Hepatocyte (in vitro differentiated cells): ENCODE data around the gene DDTL. TPM values are rescaled to one million over a fixed set of nuclear protein-coding genes. Genes with fewer than 3 reads are reported as not detected.
"Not testable (repeated sequence)": the region's sequence is repeated elsewhere in the genome, so short reads cannot be mapped to it uniquely, and the experiment has no call there.

ENCODE experiments used
- DNase-seq: peaks from one replicate; pipeline ENCODE4 v3.0.0-alpha.2; 2016; ENCODE audit warnings: low spot score
- H2AFZ ChIP-seq: fragments of 200-600 bp; sonication (generic); 2 replicates; pipeline ENCODE4 v1.6.0; 2016; ENCODE audit warnings: antibody characterized with exemption, mild to moderate bottlenecking
- H3K27ac ChIP-seq: fragments of 200-600 bp; sonication (generic); 2 replicates; pipeline ENCODE4 v1.5.1; 2016; ENCODE audit warnings: mild to moderate bottlenecking
- H3K27me3 ChIP-seq: fragments of 200-600 bp; sonication (generic); 2 replicates; pipeline ENCODE4 v1.6.1; 2016
- H3K36me3 ChIP-seq: fragments of 200-600 bp; sonication (generic); replicated peaks from 2 replicates; pipeline ENCODE4 v1.5.1; 2016; ENCODE audit warnings: low read depth; ENCODE audit not compliant: insufficient read depth
- H3K4me1 ChIP-seq: fragments of 200-600 bp; sonication (generic); 2 replicates; pipeline ENCODE4 v1.5.1; 2016; ENCODE audit warnings: mild to moderate bottlenecking, moderate library complexity; ENCODE audit not compliant: insufficient read depth
- H3K4me2 ChIP-seq: fragments of 200-600 bp; sonication (generic); 2 replicates; pipeline ENCODE4 v1.6.0; 2016
- H3K4me3 ChIP-seq: fragments of 200-600 bp; sonication (generic); 2 replicates; pipeline ENCODE4 v1.5.1; 2016; ENCODE audit warnings: mild to moderate bottlenecking
- H3K79me2 ChIP-seq: fragments of 200-600 bp; sonication (generic); 2 replicates; pipeline ENCODE4 v1.6.0; 2017; ENCODE audit warnings: mild to moderate bottlenecking
- H3K9me2 ChIP-seq: fragments of 200-600 bp; sonication (generic); replicated peaks from 2 replicates; pipeline ENCODE4 v1.6.0; 2017; ENCODE audit warnings: mild to moderate bottlenecking; ENCODE audit not compliant: insufficient read depth
- H3K9me3 ChIP-seq: fragments of 200-600 bp; sonication (generic); 2 replicates; pipeline ENCODE4 v1.5.1; 2016; ENCODE audit warnings: low read depth, mild to moderate bottlenecking
- H4K20me1 ChIP-seq: fragments of 200-600 bp; sonication (generic); 2 replicates; pipeline ENCODE4 v1.6.0; 2016; ENCODE audit warnings: mild to moderate bottlenecking; ENCODE audit not compliant: insufficient read depth, poor library complexity, severe bottlenecking
- EZH2 ChIP-seq: fragments of 200-600 bp; sonication (generic); IDR thresholded peaks from 2 replicates; pipeline ENCODE4 v1.6.1; 2016; ENCODE audit warnings: antibody characterized with exemption, mild to moderate bottlenecking, borderline replicate concordance
- EZH2phosphoT487 ChIP-seq: fragments of 200-600 bp; sonication (generic); IDR thresholded peaks from one replicate; pipeline ENCODE4 v1.6.1; 2018; ENCODE audit warnings: antibody characterized with exemption, mild to moderate bottlenecking, low read depth, moderate library complexity; ENCODE audit not compliant: unreplicated experiment, severe bottlenecking
- WGBS: methylation state at CpG from one replicate; pipeline ENCODE4 v1.1.6; 2016; ENCODE audit warnings: low lambda C conversion rate; ENCODE audit errors: missing lambda C conversion rate; 5-methylcytosine and 5-hydroxymethylcytosine counted together
- polyA plus RNA-seq: library from polyadenylated mRNA; unstranded; fragments of >200 nt; fragmentation: Nextera tagmentation; extraction: Ambion mirVana; gene quantifications from 2 replicates; pipeline ENCODE4 v1.2.1, GENCODE V29; 2016
- total RNA-seq: library from RNA; depleted of rRNA; stranded (reverse); fragments of >200 nt; gene quantifications from 2 replicates; pipeline ENCODE4 v1.2.3, GENCODE V29; 2014
- TF ChIP-seq, protein P1 (sequence below): fragments of 200-600 bp; sonication (generic); IDR thresholded peaks from 2 replicates; pipeline ENCODE4 v1.5.1; 2016; ENCODE audit warnings: antibody characterized with exemption, mild to moderate bottlenecking; ENCODE audit not compliant: poor library complexity

The DDTL gene
- total and polyA plus RNA-seq, 2 experiments from 2014 or later, result 4.7 TPM; not detected in 1

DNA sequence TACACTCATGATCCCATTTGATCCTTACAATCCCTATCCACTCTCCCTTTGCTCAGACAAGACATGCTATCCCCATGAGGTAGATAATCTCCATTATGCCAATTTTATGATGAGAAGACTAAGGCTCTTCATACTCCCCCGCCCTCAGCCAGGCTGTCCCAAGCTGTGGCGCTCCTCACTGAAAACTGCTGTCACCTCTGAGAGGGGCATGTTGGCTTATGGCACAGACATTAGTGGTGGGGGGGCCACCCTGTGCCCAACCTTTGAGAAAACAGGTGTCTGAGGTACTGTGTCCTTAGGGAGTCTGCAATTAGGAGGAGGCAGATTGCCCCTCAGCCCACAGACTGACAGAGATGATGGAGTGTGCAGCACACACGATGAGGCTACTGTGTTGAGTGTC, 2.4 kb downstream of the DDTL start:
- Histone ChIP-seq H3K4me2 (no peak overlapping the region), H4K20me1 (peaks cover 3% of the 10 kb centered on the region), H3K9me3 (no peaks in the 10 kb centered on the region), H3K27ac (no peak overlapping the region), H3K27me3 (no peaks in the 10 kb centered on the region), H3K4me3 (no peak overlapping the region), H3K4me1 (no peaks in the 10 kb centered on the region), H2AFZ (no peak overlapping the region), H3K79me2 (no peaks in the 10 kb centered on the region), H3K36me3 (no peaks in the 10 kb centered on the region), H3K9me2 (no peaks in the 10 kb centered on the region)
- no peak for DNase-seq
- 95% methylated on average over 3 of the region's 3 CpGs for WGBS
- TF ChIP-seq EZH2 (no peak), EZH2phosphoT487 (no peak)
- TF ChIP-seq, protein P1, sequence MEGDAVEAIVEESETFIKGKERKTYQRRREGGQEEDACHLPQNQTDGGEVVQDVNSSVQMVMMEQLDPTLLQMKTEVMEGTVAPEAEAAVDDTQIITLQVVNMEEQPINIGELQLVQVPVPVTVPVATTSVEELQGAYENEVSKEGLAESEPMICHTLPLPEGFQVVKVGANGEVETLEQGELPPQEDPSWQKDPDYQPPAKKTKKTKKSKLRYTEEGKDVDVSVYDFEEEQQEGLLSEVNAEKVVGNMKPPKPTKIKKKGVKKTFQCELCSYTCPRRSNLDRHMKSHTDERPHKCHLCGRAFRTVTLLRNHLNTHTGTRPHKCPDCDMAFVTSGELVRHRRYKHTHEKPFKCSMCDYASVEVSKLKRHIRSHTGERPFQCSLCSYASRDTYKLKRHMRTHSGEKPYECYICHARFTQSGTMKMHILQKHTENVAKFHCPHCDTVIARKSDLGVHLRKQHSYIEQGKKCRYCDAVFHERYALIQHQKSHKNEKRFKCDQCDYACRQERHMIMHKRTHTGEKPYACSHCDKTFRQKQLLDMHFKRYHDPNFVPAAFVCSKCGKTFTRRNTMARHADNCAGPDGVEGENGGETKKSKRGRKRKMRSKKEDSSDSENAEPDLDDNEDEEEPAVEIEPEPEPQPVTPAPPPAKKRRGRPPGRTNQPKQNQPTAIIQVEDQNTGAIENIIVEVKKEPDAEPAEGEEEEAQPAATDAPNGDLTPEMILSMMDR, result no peak

- no peak overlapping the region for H3K4me2 ChIP-seq
- H3K4me3 ChIP-seq, result no peak overlapping the region
- H3K79me2 ChIP-seq, result no peaks in the 10 kb centered on the region
- no peak overlapping the region for H3K27ac ChIP-seq
- no peaks in the 10 kb centered on the region for H3K27me3 ChIP-seq
- peaks cover 3% of the 10 kb centered on the region for H4K20me1 ChIP-seq
- H3K9me3 ChIP-seq, result no peaks in the 10 kb centered on the region
- no peaks in the 10 kb centered on the region for H3K9me2 ChIP-seq
- TF ChIP-seq EZH2phosphoT487, result no peak
- TF ChIP-seq, protein P1, result no peak
- no peak for TF ChIP-seq EZH2
- DNase-seq, result no peak
- H2AFZ ChIP-seq, result no peak overlapping the region
- H3K36me3 ChIP-seq, result no peaks in the 10 kb centered on the region
- WGBS, result 98% methylated on average over 5 of the region's 5 CpGs
- no peaks in the 10 kb centered on the region for H3K4me1 ChIP-seq
Measured at GRCh38 chr22:23970201-23970641, 3.5 kb downstream of the DDTL start.

DNA sequence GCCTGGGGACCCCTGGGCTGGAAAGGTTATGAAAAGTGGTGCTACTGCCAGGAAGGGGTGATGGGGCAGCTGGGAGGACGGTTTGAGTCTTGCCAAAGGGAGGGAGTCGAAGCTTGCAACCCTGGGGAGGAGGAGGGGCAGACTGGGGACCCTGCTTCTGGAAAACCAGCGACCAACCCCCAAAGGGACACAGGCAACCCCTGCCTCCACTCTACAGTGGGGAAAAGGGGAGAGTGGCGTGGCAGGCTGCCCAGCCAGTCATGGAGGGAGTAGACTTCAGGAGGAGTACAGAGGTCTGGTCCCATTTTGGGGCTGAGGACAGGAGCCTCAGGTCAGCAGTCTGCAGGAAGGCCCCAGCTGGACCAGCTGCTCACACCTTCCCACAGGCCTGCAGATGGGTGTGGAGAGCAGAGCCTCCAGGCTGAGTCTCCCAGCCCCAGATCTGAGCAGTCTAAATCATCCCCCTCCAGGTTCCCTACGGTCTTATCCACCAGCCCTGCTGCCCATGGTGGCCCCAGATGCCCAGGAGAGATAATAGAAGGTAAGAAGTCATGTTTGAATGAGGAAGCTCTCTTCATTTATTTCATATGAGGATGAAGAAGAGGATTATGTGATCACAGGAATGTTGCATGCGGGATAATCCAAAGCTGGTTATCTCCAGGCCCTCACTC, 4.3 kb downstream of the DDTL start:
- no peaks in the 10 kb centered on the region for H3K79me2 ChIP-seq
- H3K4me3 ChIP-seq, result no peak overlapping the region
- H3K36me3 ChIP-seq, result no peaks in the 10 kb centered on the region
- no peak for TF ChIP-seq EZH2phosphoT487
- TF ChIP-seq, protein P1, result no peak
- no peak for TF ChIP-seq EZH2
- H3K9me2 ChIP-seq, result no peaks in the 10 kb centered on the region
- DNase-seq, result peak; percentile 2
- no peak overlapping the region for H2AFZ ChIP-seq
- H3K9me3 ChIP-seq, result no peaks in the 10 kb centered on the region
- H3K27ac ChIP-seq, result no peak overlapping the region
- no peaks in the 10 kb centered on the region for H3K4me1 ChIP-seq
- H4K20me1 ChIP-seq, result peaks cover 3% of the 10 kb centered on the region
- 92% methylated on average over 6 of the region's 6 CpGs for WGBS
- H3K27me3 ChIP-seq, result no peaks in the 10 kb centered on the region
- no peak overlapping the region for H3K4me2 ChIP-seq

DNA sequence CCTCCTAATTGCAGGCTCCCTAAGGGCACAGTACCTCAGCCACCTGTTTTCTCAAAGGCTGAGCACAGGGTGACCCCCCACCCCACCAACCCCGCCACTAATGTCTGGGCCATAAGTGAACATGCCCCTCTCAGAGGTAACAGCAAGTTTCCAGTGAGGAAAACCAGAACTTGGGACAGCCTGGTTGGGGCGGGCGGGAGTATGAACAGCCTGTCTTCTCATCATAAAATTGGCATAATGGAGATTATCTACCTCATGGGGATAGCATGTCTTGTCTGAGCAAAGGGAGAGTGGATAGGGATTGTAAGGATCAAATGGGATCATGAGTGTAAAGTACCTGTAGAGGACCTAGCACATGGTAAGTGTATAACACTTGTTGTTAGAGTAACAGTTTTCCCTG, 5.2 kb downstream of the DDTL start:
- H3K79me2 ChIP-seq, H4K20me1 ChIP-seq, H3K4me1 ChIP-seq, H2AFZ ChIP-seq, H3K4me2 ChIP-seq, DNase-seq, H3K9me3 ChIP-seq, H3K4me3 ChIP-seq, H3K27me3 ChIP-seq, H3K36me3 ChIP-seq, H3K27ac ChIP-seq, H3K9me2 ChIP-seq: not testable (repeated sequence)
- WGBS, result 100% methylated on average over 2 of the region's 3 CpGs

- not testable (repeated sequence) for H3K4me1 ChIP-seq, H4K20me1 ChIP-seq, H3K27me3 ChIP-seq, H3K4me3 ChIP-seq, DNase-seq, H2AFZ ChIP-seq, H3K9me2 ChIP-seq, H3K79me2 ChIP-seq, H3K36me3 ChIP-seq, H3K9me3 ChIP-seq, H3K4me2 ChIP-seq, H3K27ac ChIP-seq
- no CpG with 5 or more reads among the region's 29 CpGs for WGBS
Measured at GRCh38 chr22:23974345-23974744, 7.7 kb downstream of the DDTL start, which contains the start of gene DDT. Gene DDT (minus strand): TSS chr22:23974441. CDS start chr22:23974414, 27 bp downstream.

DNA sequence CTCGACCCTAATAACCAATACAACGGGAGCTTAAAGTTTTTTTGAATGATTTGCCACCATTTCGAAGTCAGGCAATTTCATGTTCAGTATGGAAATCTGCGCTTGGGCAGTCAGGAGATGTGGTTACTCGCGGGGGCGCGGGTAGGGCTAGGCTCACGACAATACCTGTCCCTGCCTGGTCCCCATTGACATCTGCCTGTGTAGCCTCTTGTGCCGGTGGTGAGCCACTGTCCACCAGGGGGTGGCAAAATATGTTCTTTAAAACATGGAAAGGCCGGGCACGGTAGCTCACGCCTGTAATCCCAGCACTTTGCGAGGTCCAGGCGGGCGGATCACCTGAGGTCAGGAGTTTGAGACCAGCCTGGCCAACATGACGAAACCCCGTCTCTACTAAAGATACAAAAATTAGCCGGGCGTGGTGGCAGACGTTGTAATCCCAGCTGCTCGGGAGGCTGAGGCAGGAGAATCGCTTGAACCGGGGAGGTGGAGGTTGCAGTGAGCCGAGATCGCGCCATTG, 8.2 kb downstream of the DDTL start:
- not testable (repeated sequence) for H3K4me2 ChIP-seq, H3K9me2 ChIP-seq, DNase-seq, H3K36me3 ChIP-seq, H2AFZ ChIP-seq, H4K20me1 ChIP-seq, H3K27ac ChIP-seq, H3K79me2 ChIP-seq, H3K4me1 ChIP-seq, H3K9me3 ChIP-seq, H3K4me3 ChIP-seq, H3K27me3 ChIP-seq
- WGBS, result no CpG with 5 or more reads among the region's 27 CpGs
